Astrocyte (in vitro differentiated cells and primary cell): Measurements from ENCODE around the gene BLOC1S5.

Source experiments
- EZH2 ChIP-seq: IDR thresholded peaks from 2 replicates; pipeline ENCODE4 v1.6.1; 2012; ENCODE audit warnings: mild to moderate bottlenecking, low read length, inconsistent platforms; ENCODE audit not compliant: insufficient read depth
- TF ChIP-seq, protein P1 (sequence below): IDR thresholded peaks from 2 replicates; pipeline ENCODE4 v1.5.1; 2011; ENCODE audit warnings: low read depth, mild to moderate bottlenecking, inconsistent platforms, low read length, moderate library complexity; ENCODE audit not compliant: insufficient read depth

DNA sequence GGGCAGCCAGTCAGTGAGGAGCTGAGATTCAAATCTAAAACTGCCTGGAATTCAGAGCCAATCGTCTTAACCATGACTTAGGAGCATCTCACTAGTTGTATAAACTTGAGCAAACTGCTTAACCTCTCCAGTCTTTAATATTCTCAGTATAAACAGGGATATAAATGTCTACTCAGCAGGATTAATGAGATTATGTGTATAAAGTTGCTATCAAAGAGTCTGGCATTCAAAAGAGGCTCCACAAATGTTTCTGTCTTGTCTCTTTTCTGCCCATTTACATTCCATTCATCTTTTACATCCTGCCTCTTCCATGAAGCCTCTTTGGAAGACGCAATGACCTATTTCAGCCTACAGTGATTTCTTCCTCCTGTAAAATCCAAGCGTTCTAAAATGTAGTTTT is 66.9 kb downstream of the BLOC1S5 start:
- TF ChIP-seq, protein P1, sequence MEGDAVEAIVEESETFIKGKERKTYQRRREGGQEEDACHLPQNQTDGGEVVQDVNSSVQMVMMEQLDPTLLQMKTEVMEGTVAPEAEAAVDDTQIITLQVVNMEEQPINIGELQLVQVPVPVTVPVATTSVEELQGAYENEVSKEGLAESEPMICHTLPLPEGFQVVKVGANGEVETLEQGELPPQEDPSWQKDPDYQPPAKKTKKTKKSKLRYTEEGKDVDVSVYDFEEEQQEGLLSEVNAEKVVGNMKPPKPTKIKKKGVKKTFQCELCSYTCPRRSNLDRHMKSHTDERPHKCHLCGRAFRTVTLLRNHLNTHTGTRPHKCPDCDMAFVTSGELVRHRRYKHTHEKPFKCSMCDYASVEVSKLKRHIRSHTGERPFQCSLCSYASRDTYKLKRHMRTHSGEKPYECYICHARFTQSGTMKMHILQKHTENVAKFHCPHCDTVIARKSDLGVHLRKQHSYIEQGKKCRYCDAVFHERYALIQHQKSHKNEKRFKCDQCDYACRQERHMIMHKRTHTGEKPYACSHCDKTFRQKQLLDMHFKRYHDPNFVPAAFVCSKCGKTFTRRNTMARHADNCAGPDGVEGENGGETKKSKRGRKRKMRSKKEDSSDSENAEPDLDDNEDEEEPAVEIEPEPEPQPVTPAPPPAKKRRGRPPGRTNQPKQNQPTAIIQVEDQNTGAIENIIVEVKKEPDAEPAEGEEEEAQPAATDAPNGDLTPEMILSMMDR = no peak
- no peak for TF ChIP-seq EZH2
